ENCODE results near the gene PLB1.

DNA sequence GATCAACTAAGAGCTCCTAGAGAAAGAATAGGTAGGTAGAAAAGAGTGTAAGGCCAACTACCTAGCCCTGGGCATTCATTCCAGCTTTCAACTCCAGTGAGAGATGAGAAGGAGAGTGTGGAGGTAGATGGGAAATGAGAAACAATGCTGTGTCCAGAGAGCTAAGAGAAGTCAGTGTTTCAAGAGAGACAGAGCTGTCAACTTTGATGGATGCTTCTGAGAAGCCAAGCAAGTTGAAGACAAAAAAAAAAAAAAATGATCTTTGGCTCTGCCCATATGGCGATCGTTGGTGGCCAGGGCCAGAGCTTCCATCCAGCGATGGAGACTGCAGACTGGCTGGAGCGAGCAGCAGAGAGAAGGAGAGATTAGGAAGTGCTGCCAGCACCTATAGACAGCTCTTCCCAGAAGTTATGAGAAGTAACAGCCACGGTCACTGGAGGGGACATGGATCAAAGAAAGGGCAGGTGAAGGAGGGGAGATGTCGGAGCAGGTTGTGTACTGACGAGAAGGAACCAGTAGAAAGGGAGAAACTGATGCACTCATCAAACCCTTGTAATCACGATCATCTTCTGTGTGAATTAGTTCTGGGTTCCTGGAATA lies 143.3 kb downstream of the PLB1 start:
- TF ChIP-seq CTCF (IDR thresholded peaks at IDR 0.05) (no peak), POLR2A (IDR thresholded peaks at IDR 0.05) (no peak)

All from right lobe of liver (tissue), 4 donors.